Measurements from ENCODE around the gene BIRC7.

The BIRC7 gene, protein sequence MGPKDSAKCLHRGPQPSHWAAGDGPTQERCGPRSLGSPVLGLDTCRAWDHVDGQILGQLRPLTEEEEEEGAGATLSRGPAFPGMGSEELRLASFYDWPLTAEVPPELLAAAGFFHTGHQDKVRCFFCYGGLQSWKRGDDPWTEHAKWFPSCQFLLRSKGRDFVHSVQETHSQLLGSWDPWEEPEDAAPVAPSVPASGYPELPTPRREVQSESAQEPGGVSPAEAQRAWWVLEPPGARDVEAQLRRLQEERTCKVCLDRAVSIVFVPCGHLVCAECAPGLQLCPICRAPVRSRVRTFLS

GRCh38 chr20:63235399-63235983 is at the start of gene BIRC7:
Gene BIRC7 (plus strand): TSS chr20:63235905. CDS start chr20:63236097, 192 bp downstream.
- DNase-seq (ENCODE audit: extremely low read depth in 1 of 2, low read depth in 1 of 2): no peak

- no peak for DNase-seq (ENCODE audit: extremely low read depth in 1 of 2, low read depth in 1 of 2)
These were observed 49.6 kb upstream of the BIRC7 start for GRCh38 chr20:63186084-63186483.

- DNase-seq (ENCODE audit: extremely low read depth in 1 of 2, low read depth in 1 of 2): no peak
These were observed 49.0 kb upstream of the BIRC7 start for GRCh38 chr20:63186528-63187316.

- DNase-seq (ENCODE audit: extremely low read depth in 1 of 2, low read depth in 1 of 2): no peak
These were observed 48.2 kb upstream of the BIRC7 start for GRCh38 chr20:63187338-63188158.

- DNase-seq (ENCODE audit: extremely low read depth in 1 of 2, low read depth in 1 of 2): no peak
These were observed 47.6 kb upstream of the BIRC7 start for GRCh38 chr20:63188159-63188442.

DNA sequence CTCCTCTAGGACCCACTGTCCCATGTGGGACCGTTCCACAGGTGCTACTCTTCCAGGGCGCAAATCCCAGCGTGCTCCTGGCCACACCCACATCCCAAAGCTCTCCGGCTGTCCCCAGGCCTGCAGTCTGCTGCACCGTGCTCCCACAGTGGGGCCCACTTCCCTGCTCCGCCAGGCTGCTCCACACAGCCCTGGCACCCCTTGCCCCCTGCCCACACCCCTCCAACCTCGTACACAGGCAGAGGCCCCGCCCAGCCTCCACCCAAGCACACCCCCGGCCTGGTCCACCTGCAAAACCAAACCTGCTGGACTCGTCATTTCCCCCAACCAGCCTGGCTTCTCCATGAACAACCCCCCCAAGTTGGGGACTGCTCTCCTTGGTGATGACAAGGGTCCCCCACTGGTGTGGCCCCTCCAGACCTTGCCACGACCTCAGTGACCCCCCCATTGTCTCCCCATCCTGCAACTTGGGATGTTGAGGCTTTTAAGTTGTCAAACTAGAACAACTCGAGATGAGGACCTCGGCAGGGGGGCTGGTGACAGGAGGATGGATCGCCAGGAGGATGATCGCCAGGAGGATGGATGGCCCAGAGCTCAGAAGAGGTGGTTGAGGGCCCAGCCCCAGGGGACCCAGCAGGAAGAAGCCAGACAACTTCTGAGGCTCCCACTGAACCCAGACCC is 46.9 kb upstream of the BIRC7 start:
- no peak for DNase-seq (ENCODE audit: extremely low read depth in 1 of 2, low read depth in 1 of 2)

DNA sequence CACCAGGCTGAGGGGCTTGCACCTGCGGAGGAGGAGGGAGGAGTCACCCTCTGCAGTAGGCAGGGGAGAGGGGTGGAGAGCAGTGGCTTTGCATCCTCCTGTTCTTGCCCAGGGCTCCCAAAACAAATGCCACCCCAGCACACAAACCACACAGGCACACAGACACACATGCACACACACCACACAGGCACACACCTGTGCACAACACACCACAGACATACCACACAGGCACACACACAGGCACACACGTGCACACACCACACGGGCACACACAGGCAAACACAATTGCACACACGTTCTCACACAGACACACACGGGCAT is 46.4 kb upstream of the BIRC7 start:
- DNase-seq (ENCODE audit: extremely low read depth in 1 of 2, low read depth in 1 of 2): no peak

DNA sequence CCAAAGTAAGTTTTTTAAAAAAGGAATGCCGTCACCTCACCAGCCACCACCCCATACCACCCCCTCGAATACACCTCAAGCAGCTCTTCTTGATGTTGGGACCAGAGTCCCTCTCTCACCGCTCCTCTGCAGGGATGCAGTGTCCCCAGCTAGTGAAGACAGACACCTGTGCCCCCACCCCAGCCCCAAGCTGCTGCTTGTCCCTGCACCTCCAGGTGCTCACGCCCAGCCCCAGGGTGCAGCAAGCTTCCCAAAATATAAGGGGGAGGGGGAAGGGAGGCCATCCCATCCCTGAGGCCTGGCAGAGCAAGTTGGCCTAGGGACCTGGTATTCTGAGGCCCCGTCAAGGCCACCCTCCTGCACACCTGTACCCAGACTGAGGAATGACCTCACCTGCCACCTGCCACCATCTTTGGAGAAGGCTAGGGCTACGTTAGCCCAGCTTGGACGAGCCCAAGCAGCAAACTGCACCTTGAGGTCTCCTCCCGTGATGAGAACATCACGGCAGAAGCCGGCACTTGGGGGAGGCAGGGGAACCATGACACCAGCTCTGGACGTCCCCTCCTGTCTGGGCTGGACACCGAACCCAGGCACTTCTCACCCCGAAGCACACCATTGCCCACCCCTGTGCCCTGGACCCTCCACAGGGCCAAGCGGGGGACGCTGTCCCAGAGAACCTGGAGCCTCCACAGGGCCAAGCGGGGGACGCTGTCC is 45.7 kb upstream of the BIRC7 start:
- no peak for DNase-seq (ENCODE audit: extremely low read depth in 1 of 2, low read depth in 1 of 2)

GRCh38 chr20:63190828-63191227 is 44.9 kb upstream of the BIRC7 start:
- no peak for DNase-seq (ENCODE audit: extremely low read depth in 1 of 2, low read depth in 1 of 2)

DNA sequence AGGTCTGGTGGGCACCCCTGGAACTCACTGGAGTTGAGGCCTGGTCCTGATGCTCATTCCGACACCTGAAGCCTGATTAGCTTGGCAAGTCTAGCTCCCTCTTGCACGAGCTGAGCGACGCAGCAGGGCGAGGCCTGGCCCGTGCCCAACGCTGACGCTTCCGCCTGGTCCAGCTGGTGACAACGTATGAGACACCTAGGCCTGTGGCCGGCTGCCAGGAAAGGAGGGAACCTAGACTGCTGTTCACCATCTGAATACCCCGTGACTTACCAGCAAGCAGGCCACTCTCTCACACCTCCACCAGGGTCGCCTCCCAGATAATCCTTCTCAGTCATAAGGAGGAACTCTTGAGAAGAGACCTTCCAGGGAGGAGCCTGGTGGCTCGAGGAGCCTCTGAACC is 44.3 kb upstream of the BIRC7 start:
- no peak for DNase-seq (ENCODE audit: extremely low read depth in 1 of 2, low read depth in 1 of 2)

- DNase-seq (ENCODE audit: extremely low read depth in 1 of 2, low read depth in 1 of 2): no peak
These were observed 43.0 kb upstream of the BIRC7 start for GRCh38 chr20:63192721-63193120.

DNA sequence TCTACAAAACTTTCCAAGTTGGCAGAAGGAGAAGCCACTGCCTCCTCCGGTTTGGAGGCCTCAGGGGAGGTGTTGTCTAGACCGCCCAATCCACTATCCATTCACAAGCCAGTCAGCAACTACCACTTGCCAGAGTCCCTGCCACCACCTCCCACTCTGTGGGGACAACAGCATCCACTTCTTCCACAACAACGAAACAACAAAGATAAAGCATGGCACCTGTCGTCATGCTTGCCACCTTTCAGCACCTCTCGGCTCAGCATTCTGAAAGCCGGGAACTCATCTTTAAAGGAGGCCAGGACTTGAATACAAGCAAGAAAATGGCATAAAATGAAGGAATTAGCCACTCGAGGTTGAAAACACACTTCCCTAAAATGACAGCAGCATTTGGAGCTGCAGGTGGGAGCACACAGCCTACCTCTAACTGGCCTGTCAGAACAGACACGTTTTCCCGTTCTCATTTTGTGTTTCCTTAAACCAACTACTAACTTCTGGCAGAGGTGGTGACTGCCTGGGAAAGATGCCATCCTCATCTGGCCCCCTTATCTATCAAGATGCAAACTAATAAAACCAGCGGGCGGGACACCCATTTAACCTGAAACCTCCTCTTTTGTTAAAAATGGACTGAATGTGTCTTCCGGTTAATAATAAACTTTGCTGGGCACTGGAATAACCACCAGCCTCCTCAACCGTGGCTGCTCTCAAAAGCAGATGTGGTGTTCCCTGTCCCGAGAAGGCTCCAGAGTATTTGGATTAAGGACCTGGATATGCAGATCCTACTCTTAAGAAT is 41.5 kb upstream of the BIRC7 start:
- DNase-seq (ENCODE audit: extremely low read depth in 1 of 2, low read depth in 1 of 2): no peak

- DNase-seq (ENCODE audit: extremely low read depth in 1 of 2, low read depth in 1 of 2): no peak
These were observed 40.9 kb upstream of the BIRC7 start for GRCh38 chr20:63194797-63195173.

DNA sequence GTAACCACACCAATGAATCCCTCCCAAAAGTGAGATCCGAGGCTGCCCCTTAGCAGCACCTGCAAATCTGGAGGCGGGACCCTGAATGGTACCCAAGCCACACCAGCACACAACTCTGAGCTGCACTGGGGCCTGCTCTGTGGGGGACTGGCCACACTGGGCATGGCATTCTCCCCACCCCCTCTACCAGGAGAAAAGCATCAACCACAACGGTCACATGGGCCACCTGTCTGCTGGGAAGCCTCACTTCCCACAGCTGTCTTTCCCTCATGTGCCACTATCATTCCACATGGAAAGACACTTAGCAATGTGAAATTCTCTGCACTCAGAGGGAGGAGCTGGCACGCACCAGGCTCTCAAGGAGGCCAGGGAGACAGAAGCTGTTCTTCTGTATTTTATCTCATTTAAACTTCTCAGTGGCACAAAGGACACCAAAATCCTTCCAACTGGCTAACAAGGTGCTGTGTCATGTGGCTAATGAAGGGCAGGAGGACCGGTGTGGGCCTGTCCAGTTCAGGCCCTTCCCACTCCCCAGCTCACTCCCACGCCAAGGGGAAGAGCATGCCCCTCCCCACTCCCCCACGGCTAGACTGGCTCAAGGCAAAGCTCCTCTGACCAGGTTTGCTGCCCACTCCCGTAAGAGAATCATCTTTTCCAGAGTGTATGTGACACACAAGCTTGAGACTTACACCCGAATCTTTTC is 38.8 kb upstream of the BIRC7 start:
- no peak for DNase-seq (ENCODE audit: extremely low read depth in 1 of 2, low read depth in 1 of 2)

GRCh38 chr20:63198606-63199005 is 37.1 kb upstream of the BIRC7 start:
- DNase-seq (ENCODE audit: extremely low read depth in 1 of 2, low read depth in 1 of 2): no peak

DNA sequence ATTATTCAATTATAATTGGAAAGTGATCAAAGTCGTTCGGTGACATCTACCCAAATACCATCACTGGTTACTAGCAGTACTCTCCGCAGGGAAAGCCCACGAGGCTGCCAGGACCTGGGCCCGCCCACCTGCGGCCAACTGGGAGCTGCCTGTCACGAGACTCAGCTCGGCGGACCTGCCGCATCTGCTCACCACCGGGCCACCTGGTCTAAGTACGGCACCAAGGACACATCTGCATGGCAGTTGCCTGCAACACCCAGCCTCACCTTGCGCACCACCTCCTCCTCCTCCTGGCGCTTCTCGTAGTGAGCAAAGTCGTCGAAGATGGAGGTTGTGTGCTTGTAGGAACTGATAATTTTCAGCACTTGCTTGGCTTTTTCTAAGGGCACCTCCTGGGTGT is 33.7 kb upstream of the BIRC7 start:
- no peak for DNase-seq (ENCODE audit: extremely low read depth in 1 of 2, low read depth in 1 of 2)

DNA sequence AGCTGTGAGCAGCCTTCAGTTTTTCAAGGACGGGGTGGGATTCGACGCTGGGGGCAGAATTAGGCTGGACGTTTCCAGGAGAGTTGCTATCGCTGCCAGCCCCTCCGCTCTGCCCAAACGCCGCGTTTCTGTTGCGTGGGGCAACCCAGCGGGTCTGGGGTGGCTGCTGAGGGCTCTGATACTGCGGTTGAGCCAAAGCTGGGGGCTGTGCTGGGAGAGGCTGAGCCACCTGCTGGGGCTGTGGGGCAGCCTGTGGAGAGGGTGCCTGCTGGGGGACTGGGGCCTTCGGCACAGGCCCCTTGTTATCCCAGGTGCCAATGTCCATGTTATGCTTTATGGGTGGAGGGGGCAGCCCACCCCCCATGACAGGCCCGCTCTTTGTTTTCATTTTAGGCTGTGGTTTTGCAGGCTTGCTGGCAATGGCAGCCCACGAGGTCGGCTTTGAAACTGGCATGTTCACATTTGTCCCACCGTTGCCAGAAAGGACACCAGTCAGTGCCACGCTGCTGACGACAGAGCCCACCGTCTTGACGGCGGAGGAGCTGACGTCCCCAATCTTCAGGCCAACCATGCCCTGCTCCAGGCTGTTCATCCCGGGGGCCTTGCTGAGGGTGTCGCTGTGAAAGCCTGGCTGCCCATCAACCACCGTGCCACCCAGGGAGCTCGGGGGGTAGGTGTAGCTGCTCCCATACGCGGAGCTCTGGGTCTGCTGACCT is 32.7 kb upstream of the BIRC7 start:
- no peak for DNase-seq (ENCODE audit: extremely low read depth in 1 of 2, low read depth in 1 of 2)

GRCh38 chr20:63204362-63204761 is 31.3 kb upstream of the BIRC7 start:
- DNase-seq (ENCODE audit: extremely low read depth in 1 of 2, low read depth in 1 of 2): no peak

Data from stimulated activated CD8-positive, alpha-beta memory T cell treated with anti-CD3 and anti-CD28 coated beads, Interleukin-7, amount 100 ng/mL, for 48 hours (primary cell).